OCI-LY1 (cell line): Measurements from ENCODE around the gene MRFAP1.

ENCODE experiments used
- EZH2 ChIP-seq: fragments of 200-600 bp; sonication (generic), shearing (Covaris generic); IDR thresholded peaks from 2 replicates; pipeline ENCODE4 v1.8.0; 2017; ENCODE audit warnings: borderline replicate concordance, mixed run types, mild to moderate bottlenecking, antibody characterized with exemption, low read length, moderate library complexity, mixed read lengths
- TF ChIP-seq, protein P1 (sequence below): fragments of 200-600 bp; sonication (generic), shearing (Covaris generic); IDR thresholded peaks from 2 replicates; pipeline ENCODE4 v1.5.1; 2017; ENCODE audit warnings: mild to moderate bottlenecking, antibody characterized with exemption, low read length, moderate library complexity, mixed read lengths

DNA sequence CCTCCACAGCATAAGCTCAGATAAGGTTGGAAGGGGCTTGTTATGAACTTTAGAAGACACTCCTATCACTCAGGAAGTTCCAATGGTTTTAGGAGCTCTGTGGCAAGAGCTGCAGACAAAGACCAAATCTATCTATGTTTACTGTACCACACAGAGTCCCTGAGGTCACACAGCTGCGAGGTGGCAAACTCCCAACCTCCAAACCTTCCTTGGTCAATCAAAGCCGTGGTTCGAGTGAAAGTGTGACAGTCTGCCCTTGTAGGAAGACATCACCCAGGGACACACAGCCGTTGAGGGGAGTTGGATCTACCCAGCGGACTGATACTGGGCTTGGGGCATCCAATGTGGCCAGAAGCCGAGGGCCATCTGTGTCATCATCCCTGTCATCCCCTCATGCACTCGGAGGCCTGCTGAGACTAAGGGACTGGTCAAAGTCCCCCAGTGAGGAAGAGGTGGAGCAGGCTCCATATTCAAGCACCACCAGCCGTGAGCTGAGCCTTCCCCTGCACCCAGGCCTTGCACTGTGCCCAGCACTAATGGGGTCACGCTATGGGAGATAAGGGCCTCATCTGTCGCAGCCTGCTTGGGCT is 38.7 kb upstream of the MRFAP1 start:
- TF ChIP-seq, protein P1, sequence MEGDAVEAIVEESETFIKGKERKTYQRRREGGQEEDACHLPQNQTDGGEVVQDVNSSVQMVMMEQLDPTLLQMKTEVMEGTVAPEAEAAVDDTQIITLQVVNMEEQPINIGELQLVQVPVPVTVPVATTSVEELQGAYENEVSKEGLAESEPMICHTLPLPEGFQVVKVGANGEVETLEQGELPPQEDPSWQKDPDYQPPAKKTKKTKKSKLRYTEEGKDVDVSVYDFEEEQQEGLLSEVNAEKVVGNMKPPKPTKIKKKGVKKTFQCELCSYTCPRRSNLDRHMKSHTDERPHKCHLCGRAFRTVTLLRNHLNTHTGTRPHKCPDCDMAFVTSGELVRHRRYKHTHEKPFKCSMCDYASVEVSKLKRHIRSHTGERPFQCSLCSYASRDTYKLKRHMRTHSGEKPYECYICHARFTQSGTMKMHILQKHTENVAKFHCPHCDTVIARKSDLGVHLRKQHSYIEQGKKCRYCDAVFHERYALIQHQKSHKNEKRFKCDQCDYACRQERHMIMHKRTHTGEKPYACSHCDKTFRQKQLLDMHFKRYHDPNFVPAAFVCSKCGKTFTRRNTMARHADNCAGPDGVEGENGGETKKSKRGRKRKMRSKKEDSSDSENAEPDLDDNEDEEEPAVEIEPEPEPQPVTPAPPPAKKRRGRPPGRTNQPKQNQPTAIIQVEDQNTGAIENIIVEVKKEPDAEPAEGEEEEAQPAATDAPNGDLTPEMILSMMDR, result no peak
- TF ChIP-seq EZH2, result no peak
